HepG2 (cell line): Measurements from ENCODE around the gene CNPY1. TPM values are rescaled to one million over a fixed set of nuclear protein-coding genes. Genes with fewer than 3 reads are reported as not detected.

Source experiments
- IKZF4 ChIP-seq: sonication (generic); formaldehyde crosslinking; IDR thresholded peaks from 2 replicates; pipeline ENCODE4 v1.5.1; 2020; ENCODE audit warnings: borderline replicate concordance, mild to moderate bottlenecking, low read depth, missing genetic modification reagents; ENCODE audit errors: not compliant biosample characterization
- PRPF4 ChIP-seq: fragments of 200-400 bp; formaldehyde crosslinking; IDR thresholded peaks from 2 replicates; pipeline ENCODE4 v1.6.1; 2016; ENCODE audit warnings: low read length, low read depth; ENCODE audit not compliant: poor library complexity, severe bottlenecking
- RARG ChIP-seq: sonication (generic); formaldehyde crosslinking; IDR thresholded peaks from 2 replicates; pipeline ENCODE4 v1.4.0; 2020; ENCODE audit warnings: low read depth, mild to moderate bottlenecking, missing genetic modification reagents
- RBM22 ChIP-seq: fragments of 200-400 bp; formaldehyde crosslinking; optimal IDR thresholded peaks from 2 replicates; pipeline ENCODE3; 2017; ENCODE audit warnings: mild to moderate bottlenecking, low read length, moderate library complexity
- ZNF17 ChIP-seq: sonication (generic); formaldehyde crosslinking; IDR thresholded peaks from 2 replicates; pipeline ENCODE4 v1.5.0; 2020; ENCODE audit warnings: mild to moderate bottlenecking, missing genetic modification reagents
- ZNF274 ChIP-seq: sonication (generic); formaldehyde crosslinking; IDR thresholded peaks from 2 replicates; pipeline ENCODE4 v1.5.1; 2020; ENCODE audit warnings: mild to moderate bottlenecking, missing genetic modification reagents
- ZNF777 ChIP-seq: sonication (generic); formaldehyde crosslinking; IDR thresholded peaks from 2 replicates; pipeline ENCODE4 v1.4.0; 2020; ENCODE audit warnings: missing genetic modification reagents
- ZNF841 ChIP-seq: sonication (generic); formaldehyde crosslinking; IDR thresholded peaks from 2 replicates; pipeline ENCODE4 v1.8.1; 2023; ENCODE audit warnings: missing genetic modification reagents, borderline replicate concordance
- polyA plus RNA-seq, 8 experiments: library from polyadenylated mRNA; depleted of rRNA in 3 of 8; stranded (reverse) in 7 of 8; unstranded in 1 of 8; fragments of >200 nt; fragmentation: Illumina TruSeq in 4 of 8; extraction: Trizol in 4 of 8; gene quantifications; 2 replicates each; pipeline versions ENCODE4 v1.2.1 to v1.2.3, GENCODE V29; 2011 to 2016; ENCODE audit warnings: low read depth in 4 of 8, missing spikeins in 1 of 8, mixed read lengths in 1 of 8; ENCODE audit not compliant: insufficient read depth in 1 of 8
- total RNA-seq, 5 experiments: library from RNA; depleted of rRNA; stranded (reverse); fragments of >200 nt; fragmentation: Illumina TruSeq; extraction: Trizol; gene quantifications; 2 replicates each; pipeline ENCODE4 v1.2.3, GENCODE V29; 2016; ENCODE audit warnings: low read depth in 1 of 5
- TF ChIP-seq, protein P1 (sequence below): sonication (generic); formaldehyde crosslinking; IDR thresholded peaks from 2 replicates; pipeline ENCODE4 v1.9.0; 2022; ENCODE audit warnings: low read depth, missing genetic modification reagents
- TF ChIP-seq, protein P2 (sequence below): sonication (generic); formaldehyde crosslinking; IDR thresholded peaks from 2 replicates; pipeline ENCODE4 v1.4.0; 2020; ENCODE audit warnings: mild to moderate bottlenecking, missing genetic modification reagents, borderline replicate concordance
- TF ChIP-seq, protein P3 (sequence below): fragments of 450-650 bp; IDR thresholded peaks from 2 replicates; pipeline ENCODE4 v1.6.1; 2016

Gene CNPY1
- total and polyA plus RNA-seq, 2 of the 13 experiments (the other 11 are each of a cell fraction or from before 2014, with no cell fraction given): not detected

DNA sequence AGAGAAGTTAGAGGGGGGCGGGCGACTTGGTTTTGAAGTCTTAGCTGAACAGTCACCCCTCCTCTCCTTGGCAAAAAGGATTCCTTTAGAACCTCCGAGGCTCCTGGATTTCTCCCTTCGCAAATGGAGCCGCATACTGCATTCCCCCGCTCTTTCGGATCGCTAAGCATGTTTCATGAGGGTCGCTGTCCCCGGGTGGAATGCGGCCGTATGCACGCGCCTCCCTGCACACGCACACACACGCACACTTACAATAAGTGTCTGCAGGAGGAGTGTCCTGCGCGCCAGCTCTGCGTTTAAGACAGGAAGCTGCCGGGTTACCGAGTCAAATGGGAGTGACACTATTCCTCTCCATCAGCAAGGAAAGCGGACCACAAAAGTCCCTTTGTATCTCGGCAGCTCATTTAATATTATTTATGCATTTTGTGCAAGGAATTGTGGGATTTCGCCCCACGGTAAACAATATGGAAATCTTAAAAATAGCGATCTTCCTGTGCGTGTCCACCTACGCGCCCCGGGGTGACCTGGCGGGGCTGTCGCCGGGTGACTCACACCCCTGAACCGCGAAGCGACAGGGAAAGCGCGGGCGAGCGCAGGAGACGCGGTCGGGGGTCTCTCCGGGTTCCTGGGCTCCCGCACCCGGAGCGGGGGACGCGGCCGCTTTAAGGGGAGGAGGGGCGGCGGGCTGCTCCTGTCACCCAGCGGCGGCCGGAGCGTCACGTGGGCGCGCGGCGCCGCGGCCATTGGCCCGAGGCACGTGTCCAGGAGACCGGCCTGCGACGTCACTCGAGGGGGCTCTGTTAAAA, 89.4 kb downstream of the CNPY1 start (continued):
- TF ChIP-seq, protein P1, sequence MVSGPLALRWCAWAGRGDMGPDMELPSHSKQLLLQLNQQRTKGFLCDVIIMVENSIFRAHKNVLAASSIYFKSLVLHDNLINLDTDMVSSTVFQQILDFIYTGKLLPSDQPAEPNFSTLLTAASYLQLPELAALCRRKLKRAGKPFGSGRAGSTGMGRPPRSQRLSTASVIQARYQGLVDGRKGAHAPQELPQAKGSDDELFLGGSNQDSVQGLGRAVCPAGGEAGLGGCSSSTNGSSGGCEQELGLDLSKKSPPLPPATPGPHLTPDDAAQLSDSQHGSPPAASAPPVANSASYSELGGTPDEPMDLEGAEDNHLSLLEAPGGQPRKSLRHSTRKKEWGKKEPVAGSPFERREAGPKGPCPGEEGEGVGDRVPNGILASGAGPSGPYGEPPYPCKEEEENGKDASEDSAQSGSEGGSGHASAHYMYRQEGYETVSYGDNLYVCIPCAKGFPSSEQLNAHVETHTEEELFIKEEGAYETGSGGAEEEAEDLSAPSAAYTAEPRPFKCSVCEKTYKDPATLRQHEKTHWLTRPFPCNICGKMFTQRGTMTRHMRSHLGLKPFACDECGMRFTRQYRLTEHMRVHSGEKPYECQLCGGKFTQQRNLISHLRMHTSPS: no peak
- no peak for TF ChIP-seq ZNF841 (CRISPR knock-in tag)
- TF ChIP-seq, protein P2, sequence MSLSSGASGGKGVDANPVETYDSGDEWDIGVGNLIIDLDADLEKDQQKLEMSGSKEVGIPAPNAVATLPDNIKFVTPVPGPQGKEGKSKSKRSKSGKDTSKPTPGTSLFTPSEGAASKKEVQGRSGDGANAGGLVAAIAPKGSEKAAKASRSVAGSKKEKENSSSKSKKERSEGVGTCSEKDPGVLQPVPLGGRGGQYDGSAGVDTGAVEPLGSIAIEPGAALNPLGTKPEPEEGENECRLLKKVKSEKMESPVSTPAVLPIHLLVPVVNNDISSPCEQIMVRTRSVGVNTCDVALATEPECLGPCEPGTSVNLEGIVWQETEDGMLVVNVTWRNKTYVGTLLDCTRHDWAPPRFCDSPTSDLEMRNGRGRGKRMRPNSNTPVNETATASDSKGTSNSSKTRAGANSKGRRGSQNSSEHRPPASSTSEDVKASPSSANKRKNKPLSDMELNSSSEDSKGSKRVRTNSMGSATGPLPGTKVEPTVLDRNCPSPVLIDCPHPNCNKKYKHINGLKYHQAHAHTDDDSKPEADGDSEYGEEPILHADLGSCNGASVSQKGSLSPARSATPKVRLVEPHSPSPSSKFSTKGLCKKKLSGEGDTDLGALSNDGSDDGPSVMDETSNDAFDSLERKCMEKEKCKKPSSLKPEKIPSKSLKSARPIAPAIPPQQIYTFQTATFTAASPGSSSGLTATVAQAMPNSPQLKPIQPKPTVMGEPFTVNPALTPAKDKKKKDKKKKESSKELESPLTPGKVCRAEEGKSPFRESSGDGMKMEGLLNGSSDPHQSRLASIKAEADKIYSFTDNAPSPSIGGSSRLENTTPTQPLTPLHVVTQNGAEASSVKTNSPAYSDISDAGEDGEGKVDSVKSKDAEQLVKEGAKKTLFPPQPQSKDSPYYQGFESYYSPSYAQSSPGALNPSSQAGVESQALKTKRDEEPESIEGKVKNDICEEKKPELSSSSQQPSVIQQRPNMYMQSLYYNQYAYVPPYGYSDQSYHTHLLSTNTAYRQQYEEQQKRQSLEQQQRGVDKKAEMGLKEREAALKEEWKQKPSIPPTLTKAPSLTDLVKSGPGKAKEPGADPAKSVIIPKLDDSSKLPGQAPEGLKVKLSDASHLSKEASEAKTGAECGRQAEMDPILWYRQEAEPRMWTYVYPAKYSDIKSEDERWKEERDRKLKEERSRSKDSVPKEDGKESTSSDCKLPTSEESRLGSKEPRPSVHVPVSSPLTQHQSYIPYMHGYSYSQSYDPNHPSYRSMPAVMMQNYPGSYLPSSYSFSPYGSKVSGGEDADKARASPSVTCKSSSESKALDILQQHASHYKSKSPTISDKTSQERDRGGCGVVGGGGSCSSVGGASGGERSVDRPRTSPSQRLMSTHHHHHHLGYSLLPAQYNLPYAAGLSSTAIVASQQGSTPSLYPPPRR (CRISPR knock-in tag): no peak
- no peak for TF ChIP-seq PRPF4
- no peak for TF ChIP-seq ZNF17 (CRISPR knock-in tag)
- TF ChIP-seq ZNF274: no peak
- no peak for TF ChIP-seq RARG
- no peak for TF ChIP-seq IKZF4 (CRISPR knock-in tag)
- no peak for TF ChIP-seq ZNF777 (CRISPR knock-in tag)
- no peak for TF ChIP-seq RBM22
- TF ChIP-seq, protein P3, sequence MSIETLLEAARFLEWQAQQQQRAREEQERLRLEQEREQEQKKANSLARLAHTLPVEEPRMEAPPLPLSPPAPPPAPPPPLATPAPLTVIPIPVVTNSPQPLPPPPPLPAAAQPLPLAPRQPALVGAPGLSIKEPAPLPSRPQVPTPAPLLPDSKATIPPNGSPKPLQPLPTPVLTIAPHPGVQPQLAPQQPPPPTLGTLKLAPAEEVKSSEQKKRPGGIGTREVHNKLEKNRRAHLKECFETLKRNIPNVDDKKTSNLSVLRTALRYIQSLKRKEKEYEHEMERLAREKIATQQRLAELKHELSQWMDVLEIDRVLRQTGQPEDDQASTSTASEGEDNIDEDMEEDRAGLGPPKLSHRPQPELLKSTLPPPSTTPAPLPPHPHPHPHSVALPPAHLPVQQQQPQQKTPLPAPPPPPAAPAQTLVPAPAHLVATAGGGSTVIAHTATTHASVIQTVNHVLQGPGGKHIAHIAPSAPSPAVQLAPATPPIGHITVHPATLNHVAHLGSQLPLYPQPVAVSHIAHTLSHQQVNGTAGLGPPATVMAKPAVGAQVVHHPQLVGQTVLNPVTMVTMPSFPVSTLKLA: no peak
